Activated CD8-positive, alpha-beta T cell treated with anti-CD3 and anti-CD28 coated beads, Interleukin-2, amount 10 ng/mL, durations not matched to agents 7 days and 5 days (primary cell): ENCODE results near the gene MCF2L. TPM values are rescaled to one million over a fixed set of nuclear protein-coding genes. Genes with fewer than 3 reads are reported as not detected.

ENCODE experiments used
- ATAC-seq: fragments of 150-1000 bp; cut with Tn5 transposase; one replicate; pipeline ENCODE4 v1.10.0; 2021; ENCODE audit warnings: moderate library complexity
- CTCF ChIA-PET: fragments of 350-600 bp; sonication (Branson Sonifier 250); formaldehyde crosslinking; loops from one replicate; lab custom pipeline; 2021; ENCODE audit warnings: antibody characterized with exemption; lab: Charles Lee
- POLR2A ChIA-PET: fragments of 350-600 bp; sonication (Branson Sonifier 250); formaldehyde crosslinking; loops from one replicate; lab custom pipeline; 2021; ENCODE audit warnings: antibody characterized with exemption; lab: Charles Lee
- DNase-seq: peaks from one replicate; pipeline ENCODE4 v3.0.0-alpha.2; 2020
- H3K27ac Mint-ChIP-seq: one replicate; pipeline ENCODE4 v1.8.0; 2021; ENCODE audit warnings: mild to moderate bottlenecking, mixed read lengths
- H3K27me3 Mint-ChIP-seq: one replicate; pipeline ENCODE4 v1.8.0; 2021; ENCODE audit warnings: low read depth, mixed read lengths
- H3K36me3 Mint-ChIP-seq: one replicate; pipeline ENCODE4 v1.8.0; 2021; ENCODE audit warnings: low read depth, mixed read lengths
- H3K4me1 Mint-ChIP-seq: one replicate; pipeline ENCODE4 v1.8.0; 2021; ENCODE audit warnings: low read depth, mixed read lengths
- H3K4me3 Mint-ChIP-seq: one replicate; pipeline ENCODE4 v1.8.0; 2021; ENCODE audit warnings: mild to moderate bottlenecking, mixed read lengths
- H3K9me3 Mint-ChIP-seq: one replicate; pipeline ENCODE4 v1.8.0; 2022; ENCODE audit warnings: mixed read lengths; ENCODE audit not compliant: insufficient read depth
- total RNA-seq, 2 experiments: library from RNA; stranded (reverse); gene quantifications; one replicate each; pipeline ENCODE4 v1.2.3, GENCODE V29; 2021

MCF2L gene
- total RNA-seq, 2 experiments from 2014 or later = 0.76 to 1.0 TPM

DNA sequence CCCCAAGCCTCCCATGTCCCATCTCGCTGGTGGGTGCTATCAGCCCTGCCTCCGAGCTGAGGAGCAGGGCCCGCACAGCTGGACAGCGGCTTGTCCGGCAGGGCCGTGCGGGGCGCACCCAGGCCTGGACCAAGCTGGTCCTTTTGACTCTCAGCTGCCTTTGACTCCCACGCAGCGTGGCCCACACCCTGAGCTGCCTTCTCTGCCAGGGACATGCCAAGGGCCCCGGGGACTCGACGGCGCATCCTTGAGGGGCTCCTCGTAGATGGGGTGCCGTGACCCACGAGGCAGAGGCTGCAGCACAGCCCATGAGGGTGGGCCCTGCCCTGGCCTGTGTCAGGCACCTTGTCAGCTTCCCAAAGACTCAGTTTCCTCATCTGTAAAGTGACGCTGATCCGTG, 97.7 kb downstream of the MCF2L start:
- POLR2A ChIA-PET = no interaction called here
- H3K36me3 Mint-ChIP-seq = no peaks in the 10 kb centered on the region
- H3K4me1 Mint-ChIP-seq = no peaks in the 10 kb centered on the region
- CTCF ChIA-PET = no interaction called here
- H3K9me3 Mint-ChIP-seq = no peaks in the 10 kb centered on the region
- DNase-seq (no peak), ATAC-seq (no peak)
- no peak overlapping the region for H3K27ac Mint-ChIP-seq
- H3K27me3 Mint-ChIP-seq = no peaks in the 10 kb centered on the region
- no peak overlapping the region for H3K4me3 Mint-ChIP-seq

DNA sequence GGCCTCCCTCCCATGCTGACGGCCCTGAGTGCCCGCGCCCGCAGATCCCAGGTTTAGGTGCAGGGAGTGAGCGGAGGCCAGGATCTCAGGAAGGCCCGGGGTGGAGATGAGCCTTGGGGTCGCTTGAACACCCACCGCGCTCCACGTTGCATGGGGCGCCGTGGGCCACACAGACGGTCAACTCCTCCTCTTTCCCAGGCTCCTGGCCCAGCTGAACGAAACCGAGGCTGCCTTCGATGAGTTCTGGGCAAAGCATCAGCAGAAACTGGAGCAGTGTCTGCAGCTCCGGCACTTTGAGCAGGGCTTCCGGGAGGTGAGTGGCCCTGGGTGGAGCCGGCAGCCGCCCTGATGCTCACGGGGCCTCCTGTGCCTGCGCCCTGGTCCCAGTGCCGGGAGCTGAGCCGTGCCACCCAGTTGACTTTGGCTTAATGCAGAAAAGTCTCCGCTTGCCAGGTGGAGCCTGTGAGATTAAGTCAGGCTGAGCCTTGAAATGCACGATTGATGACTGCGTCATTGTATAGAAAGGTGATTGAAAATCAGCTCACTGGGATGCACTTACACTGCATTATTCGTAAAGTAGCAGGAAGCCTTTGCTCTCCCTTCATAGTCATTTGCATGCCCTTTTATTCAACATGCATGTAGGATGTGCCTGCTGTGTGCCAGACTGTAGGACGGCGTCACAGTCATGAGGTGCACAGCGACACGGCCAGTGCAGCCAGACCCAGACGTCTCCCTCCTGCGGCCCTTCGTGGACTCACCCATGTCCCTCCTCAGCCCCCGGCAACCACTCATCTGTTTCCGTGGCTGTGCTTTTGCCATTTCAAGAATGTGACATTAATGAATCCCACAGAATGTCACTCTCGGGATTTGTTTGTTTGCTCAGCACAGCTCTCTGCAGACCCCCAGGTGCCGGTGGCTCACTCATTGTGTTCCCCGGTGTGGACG, 101.1 kb downstream of the MCF2L start:
- H3K4me1 Mint-ChIP-seq = no peaks in the 10 kb centered on the region
- CTCF ChIA-PET = no interaction called here
- POLR2A ChIA-PET = no interaction called here
- no peaks in the 10 kb centered on the region for H3K27me3 Mint-ChIP-seq
- H3K27ac Mint-ChIP-seq = no peak overlapping the region
- no peak overlapping the region for H3K4me3 Mint-ChIP-seq
- ATAC-seq = no peak
- no peaks in the 10 kb centered on the region for H3K36me3 Mint-ChIP-seq
- no peak for DNase-seq
- no peaks in the 10 kb centered on the region for H3K9me3 Mint-ChIP-seq

DNA sequence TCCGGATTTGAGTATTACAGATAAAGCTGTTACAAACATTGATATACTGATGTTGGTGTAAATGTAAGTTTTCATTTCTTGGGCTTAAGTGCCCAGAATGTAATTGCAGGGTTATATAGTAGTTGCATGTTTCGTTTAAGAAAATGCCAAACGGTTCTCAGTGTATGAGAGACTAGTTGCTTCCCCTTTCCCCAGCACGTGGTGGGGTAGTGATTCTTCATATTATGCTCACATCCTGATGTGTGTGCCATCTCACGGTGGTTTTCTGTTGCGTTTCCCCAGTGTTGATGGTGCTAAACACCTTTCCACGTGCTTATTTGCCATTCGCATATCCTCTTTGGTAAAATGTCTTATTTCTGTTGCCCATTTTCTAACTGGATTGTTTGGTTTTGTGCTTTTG, 101.8 kb downstream of the MCF2L start:
- Mint-ChIP-seq H3K27ac (no peak overlapping the region), H3K36me3 (no peaks in the 10 kb centered on the region), H3K27me3 (no peaks in the 10 kb centered on the region), H3K4me1 (no peaks in the 10 kb centered on the region), H3K9me3 (no peaks in the 10 kb centered on the region), H3K4me3 (no peak overlapping the region)
- ChIA-PET POLR2A (no interaction called here), CTCF (no interaction called here)
- no peak for DNase-seq
- ATAC-seq = no peak

DNA sequence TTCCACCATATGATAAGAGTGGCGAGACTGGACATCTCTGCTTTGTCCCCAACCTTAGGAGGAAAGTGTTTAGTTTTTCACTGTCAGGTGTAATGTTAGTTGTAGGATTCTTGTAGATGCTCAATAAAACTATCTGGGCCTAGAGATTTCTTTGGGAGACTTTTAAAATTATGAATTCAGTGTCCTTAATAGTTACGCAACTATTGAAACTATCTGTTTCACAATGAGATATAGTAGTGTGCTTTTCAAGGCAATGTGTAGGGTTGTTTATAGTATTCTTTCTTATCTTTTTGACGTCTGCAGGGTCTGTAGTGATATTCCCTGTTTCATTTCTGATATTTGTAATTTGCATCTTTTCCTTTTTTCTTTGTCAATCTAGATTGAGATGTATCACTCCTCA, 103.4 kb downstream of the MCF2L start:
- DNase-seq (no peak), ATAC-seq (no peak)
- no peaks in the 10 kb centered on the region for H3K36me3 Mint-ChIP-seq
- ChIA-PET CTCF (no interaction called here), POLR2A (no interaction called here)
- no peaks in the 10 kb centered on the region for H3K4me1 Mint-ChIP-seq
- no peaks in the 10 kb centered on the region for H3K9me3 Mint-ChIP-seq
- no peak overlapping the region for H3K4me3 Mint-ChIP-seq
- no peaks in the 10 kb centered on the region for H3K27me3 Mint-ChIP-seq
- no peak overlapping the region for H3K27ac Mint-ChIP-seq

DNA sequence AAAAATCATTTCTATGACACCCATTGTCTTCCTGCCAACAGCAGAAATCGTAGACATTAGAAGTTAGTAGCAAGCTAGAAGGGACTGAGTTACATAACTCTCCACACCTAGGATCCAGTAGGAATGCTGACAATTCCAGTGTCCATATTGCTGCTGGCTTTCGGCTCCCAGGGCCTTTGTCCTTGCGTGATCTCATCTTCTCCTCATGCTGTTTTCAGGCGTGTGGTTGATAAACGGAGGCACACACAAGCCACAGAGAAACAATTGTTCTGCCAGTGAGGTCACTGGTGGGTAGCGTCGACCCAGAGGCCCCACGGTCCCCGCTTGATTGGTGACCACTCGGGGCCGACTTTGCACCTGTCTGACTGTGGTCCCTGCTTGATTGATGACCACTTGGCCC, 104.9 kb downstream of the MCF2L start:
- POLR2A ChIA-PET = no interaction called here
- no peak for DNase-seq
- H3K9me3 Mint-ChIP-seq = no peaks in the 10 kb centered on the region
- CTCF ChIA-PET = no interaction called here
- H3K4me1 Mint-ChIP-seq = no peaks in the 10 kb centered on the region
- H3K27me3 Mint-ChIP-seq = no peaks in the 10 kb centered on the region
- H3K4me3 Mint-ChIP-seq = no peak overlapping the region
- no peaks in the 10 kb centered on the region for H3K36me3 Mint-ChIP-seq
- no peak for ATAC-seq
- H3K27ac Mint-ChIP-seq = no peak overlapping the region

DNA sequence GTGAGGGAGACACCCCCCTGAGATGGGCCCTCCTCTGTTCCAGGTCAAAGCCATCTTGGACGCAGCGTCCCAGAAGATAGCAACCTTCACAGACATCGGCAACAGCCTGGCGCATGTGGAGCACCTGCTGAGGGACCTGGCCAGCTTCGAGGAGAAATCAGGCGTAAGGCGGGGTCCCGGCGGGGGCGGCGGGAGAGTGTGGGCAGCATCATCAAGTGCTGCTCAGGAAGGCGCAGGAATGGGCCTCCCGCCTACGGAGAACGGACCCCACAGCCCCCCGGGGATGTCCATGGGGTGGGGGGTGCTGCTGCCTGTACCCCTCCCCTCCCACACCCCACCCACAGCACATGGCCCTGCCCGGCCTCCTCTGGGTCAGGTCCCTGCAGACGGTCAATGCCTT, 105.4 kb downstream of the MCF2L start:
- Mint-ChIP-seq H3K4me1 (no peaks in the 10 kb centered on the region), H3K36me3 (no peaks in the 10 kb centered on the region), H3K27me3 (no peaks in the 10 kb centered on the region), H3K27ac (no peak overlapping the region), H3K9me3 (no peaks in the 10 kb centered on the region), H3K4me3 (no peak overlapping the region)
- ATAC-seq (no peak), DNase-seq (no peak)
- CTCF ChIA-PET = no interaction called here
- POLR2A ChIA-PET = no interaction called here

DNA sequence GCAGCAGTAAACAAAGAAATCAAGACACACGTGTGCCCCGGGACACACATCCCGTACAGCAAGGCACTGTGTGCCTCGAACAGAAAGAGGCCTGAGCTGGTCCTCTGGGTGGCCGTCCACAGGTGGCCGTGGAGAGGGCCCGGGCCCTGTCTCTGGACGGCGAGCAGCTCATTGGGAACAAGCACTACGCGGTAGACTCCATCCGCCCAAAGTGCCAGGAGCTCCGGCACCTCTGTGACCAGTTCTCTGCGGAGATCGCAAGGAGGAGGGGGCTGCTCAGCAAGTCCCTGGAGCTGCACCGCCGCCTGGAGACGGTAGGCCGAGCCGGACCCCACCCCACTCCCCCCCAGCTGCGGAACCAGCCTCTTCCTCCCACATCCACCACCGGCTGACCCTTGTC, 105.9 kb downstream of the MCF2L start:
- CTCF ChIA-PET = no interaction called here
- H3K9me3 Mint-ChIP-seq = no peaks in the 10 kb centered on the region
- ATAC-seq (no peak), DNase-seq (no peak)
- H3K27ac Mint-ChIP-seq = no peak overlapping the region
- no peaks in the 10 kb centered on the region for H3K4me1 Mint-ChIP-seq
- H3K4me3 Mint-ChIP-seq = no peak overlapping the region
- H3K36me3 Mint-ChIP-seq = no peaks in the 10 kb centered on the region
- no peaks in the 10 kb centered on the region for H3K27me3 Mint-ChIP-seq
- POLR2A ChIA-PET = no interaction called here

DNA sequence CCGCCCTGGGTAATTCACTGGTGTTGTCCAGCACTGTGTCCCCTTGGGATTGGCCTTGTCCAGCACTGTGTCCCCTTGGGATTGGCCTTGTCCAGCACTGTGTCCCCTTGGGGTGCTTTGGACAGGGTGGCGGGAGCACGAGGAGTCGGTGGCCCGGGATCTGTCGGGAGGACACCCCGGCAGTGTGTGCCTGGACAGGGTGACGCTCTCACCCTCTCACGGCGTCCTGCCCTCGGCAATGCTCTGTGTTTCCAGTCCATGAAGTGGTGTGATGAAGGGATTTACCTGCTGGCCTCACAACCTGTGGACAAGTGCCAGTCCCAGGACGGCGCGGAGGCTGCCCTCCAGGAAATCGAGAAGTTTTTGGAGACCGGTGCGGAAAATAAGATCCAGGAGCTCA, 106.7 kb downstream of the MCF2L start:
- CTCF ChIA-PET = no interaction called here
- DNase-seq = no peak
- Mint-ChIP-seq H3K4me1 (no peaks in the 10 kb centered on the region), H3K27ac (no peak overlapping the region), H3K9me3 (no peaks in the 10 kb centered on the region), H3K36me3 (no peaks in the 10 kb centered on the region), H3K4me3 (no peak overlapping the region), H3K27me3 (no peaks in the 10 kb centered on the region)
- ATAC-seq = no peak
- POLR2A ChIA-PET = no interaction called here

DNA sequence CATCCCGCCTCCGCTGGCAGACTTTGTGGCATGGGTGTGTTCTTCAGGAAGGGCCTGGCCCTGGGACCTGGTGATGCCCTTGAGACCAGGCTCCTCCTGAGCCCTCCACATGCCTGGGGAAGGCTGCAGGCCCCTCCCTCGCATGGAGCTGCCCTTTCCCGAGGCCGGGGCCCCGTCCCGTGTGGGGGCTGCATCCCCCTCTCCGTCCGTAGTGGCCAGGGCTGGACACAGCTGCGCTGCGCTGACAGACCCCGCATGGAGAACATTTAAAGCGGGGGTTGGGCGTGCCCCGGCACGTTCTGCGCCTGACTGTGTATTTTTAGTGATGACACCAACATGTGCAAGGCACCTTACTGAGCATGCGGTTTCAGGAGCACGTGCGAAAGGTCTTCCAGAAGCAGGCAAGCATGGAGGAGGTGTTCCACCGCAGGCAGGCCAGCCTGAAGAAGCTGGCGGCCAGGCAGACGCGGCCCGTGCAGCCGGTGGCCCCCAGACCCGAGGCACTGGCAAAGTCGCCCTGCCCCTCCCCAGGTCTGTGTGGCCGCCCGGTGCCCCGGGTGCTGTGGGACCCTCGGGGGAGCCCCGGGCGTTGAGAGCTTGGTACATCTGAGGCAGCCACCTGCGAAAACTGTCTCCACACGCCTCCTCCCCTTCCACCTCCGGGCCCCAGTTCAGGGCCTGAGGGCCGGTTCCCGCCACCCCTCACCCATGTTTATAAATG, 107.8 kb downstream of the MCF2L start:
- no peak for DNase-seq
- ChIA-PET POLR2A (no interaction called here), CTCF (no interaction called here)
- Mint-ChIP-seq H3K27me3 (no peaks in the 10 kb centered on the region), H3K36me3 (no peaks in the 10 kb centered on the region), H3K4me1 (no peaks in the 10 kb centered on the region), H3K9me3 (no peaks in the 10 kb centered on the region), H3K27ac (no peak overlapping the region), H3K4me3 (no peak overlapping the region)
- ATAC-seq = no peak

DNA sequence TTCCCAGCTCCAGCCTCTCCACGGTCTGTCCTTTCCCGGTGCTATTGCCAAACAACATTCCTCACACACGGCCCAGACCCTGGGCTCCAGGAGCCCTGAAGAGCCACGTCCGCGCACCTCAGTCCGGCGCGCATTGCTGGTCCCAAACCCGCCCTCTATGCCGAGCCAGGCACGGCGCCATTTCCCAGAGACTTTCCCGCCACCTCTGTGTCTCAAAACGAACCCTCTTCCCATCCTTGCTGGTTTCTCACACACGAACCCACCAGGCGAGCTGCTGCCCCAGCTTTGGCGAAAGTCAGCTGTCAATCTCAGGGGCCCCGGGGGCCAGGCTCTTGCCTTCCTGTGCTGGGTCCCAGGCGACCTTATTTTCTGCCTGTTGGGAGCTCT, 108.5 kb downstream of the MCF2L start:
- Mint-ChIP-seq H3K4me3 (no peak overlapping the region), H3K27ac (no peak overlapping the region), H3K9me3 (no peaks in the 10 kb centered on the region), H3K36me3 (no peaks in the 10 kb centered on the region), H3K4me1 (no peaks in the 10 kb centered on the region), H3K27me3 (no peaks in the 10 kb centered on the region)
- no peak for ATAC-seq
- POLR2A ChIA-PET = no interaction called here
- CTCF ChIA-PET = no interaction called here
- no peak for DNase-seq

DNA sequence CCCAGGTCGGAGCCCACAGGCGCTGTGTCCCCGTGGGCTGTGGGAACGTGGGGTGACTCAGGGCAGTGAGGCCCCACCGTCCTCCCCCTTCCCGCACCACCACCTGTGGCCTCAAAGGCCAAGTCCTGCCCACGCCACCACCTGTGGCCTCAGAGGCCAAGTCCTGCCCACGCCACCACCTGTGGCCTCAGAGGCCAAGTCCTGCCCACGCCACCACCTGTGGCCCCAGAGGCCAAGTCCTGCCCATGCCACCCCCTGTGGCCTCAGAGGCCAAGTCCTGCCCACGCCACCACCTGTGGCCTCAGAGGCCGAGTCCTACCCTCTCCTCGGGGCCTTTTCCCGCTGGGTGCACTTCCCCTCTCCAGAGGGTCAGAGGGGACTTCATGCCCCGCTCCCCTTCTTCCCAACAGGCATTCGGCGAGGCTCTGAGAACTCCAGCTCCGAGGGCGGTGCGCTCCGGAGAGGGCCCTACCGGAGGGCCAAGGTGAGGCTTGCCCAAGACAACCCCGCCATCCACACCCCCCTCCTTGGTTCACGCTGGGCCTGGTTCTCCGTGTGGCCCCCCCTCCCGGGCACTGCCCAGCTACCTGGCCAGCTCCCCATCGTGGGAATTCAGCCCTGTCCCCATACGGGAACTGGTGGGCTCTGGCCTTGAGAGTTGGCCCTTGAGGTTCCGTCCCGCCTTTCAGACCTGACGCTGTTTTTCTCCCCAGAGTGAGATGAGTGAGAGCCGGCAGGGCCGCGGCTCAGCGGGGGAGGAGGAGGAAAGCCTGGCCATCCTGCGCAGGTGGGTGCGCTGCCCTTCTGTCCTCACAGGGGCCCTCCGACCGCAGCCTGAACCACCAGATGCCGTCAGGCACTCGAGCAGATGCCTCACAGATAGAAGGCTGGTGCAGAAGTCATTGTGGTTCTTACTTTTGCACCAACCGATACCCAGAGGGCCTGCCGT, 109.2 kb downstream of the MCF2L start:
- CTCF ChIA-PET = no interaction called here
- Mint-ChIP-seq H3K4me1 (no peaks in the 10 kb centered on the region), H3K27ac (no peak overlapping the region), H3K27me3 (no peaks in the 10 kb centered on the region), H3K9me3 (no peaks in the 10 kb centered on the region), H3K4me3 (no peak overlapping the region), H3K36me3 (no peaks in the 10 kb centered on the region)
- DNase-seq (no peak), ATAC-seq (no peak)
- POLR2A ChIA-PET = no interaction called here
